Kidney tubule cell (primary cell): Measurements from ENCODE around the gene HMG20A.

ENCODE experiments used
- DNase-seq: peaks from one replicate; pipeline ENCODE4 v3.0.0-alpha.2; 2018; ENCODE audit warnings: low spot score

The HMG20A gene

GRCh38 chr15:77430213-77430612 is 9.5 kb downstream of the HMG20A start:
- no peak for DNase-seq

- DNase-seq, result no peak
Observed at GRCh38 chr15:77430652-77431051, 10.0 kb downstream of the HMG20A start.

- DNase-seq, result no peak
Observed at GRCh38 chr15:77436822-77437221, 16.1 kb downstream of the HMG20A start.

- DNase-seq, result no peak
Observed at GRCh38 chr15:77437264-77437663, 16.6 kb downstream of the HMG20A start.

GRCh38 chr15:77440378-77440999 is 19.8 kb downstream of the HMG20A start:
- peak; percentile 64 for DNase-seq

GRCh38 chr15:77446840-77447390 is 26.2 kb downstream of the HMG20A start:
- no peak for DNase-seq

- no peak for DNase-seq
Observed at GRCh38 chr15:77454265-77454664, 33.6 kb downstream of the HMG20A start.

GRCh38 chr15:77454951-77455350 is 34.3 kb downstream of the HMG20A start:
- no peak for DNase-seq

- peak; percentile 13 for DNase-seq
Observed at GRCh38 chr15:77455696-77456321, 35.1 kb downstream of the HMG20A start.

GRCh38 chr15:77456746-77457145 is 36.1 kb downstream of the HMG20A start:
- no peak for DNase-seq

- DNase-seq, result peak; percentile 68
Observed at GRCh38 chr15:77457191-77457904, 36.7 kb downstream of the HMG20A start.

- peak; percentile 46 for DNase-seq
Observed at GRCh38 chr15:77457905-77458265, 37.2 kb downstream of the HMG20A start.

- no peak for DNase-seq
Observed at GRCh38 chr15:77459031-77459430, 38.3 kb downstream of the HMG20A start.

GRCh38 chr15:77461486-77461885 is 40.8 kb downstream of the HMG20A start:
- DNase-seq, result peak; percentile 72

- peak; percentile 91 for DNase-seq
Observed at GRCh38 chr15:77464129-77464865, 43.6 kb downstream of the HMG20A start.

GRCh38 chr15:77466521-77466920 is 45.8 kb downstream of the HMG20A start:
- DNase-seq, result no peak

GRCh38 chr15:77468896-77469295 is 48.2 kb downstream of the HMG20A start:
- no peak for DNase-seq

GRCh38 chr15:77470235-77470634 is 49.5 kb downstream of the HMG20A start:
- no peak for DNase-seq

- DNase-seq, result no peak
Observed at GRCh38 chr15:77473328-77473727, 52.6 kb downstream of the HMG20A start.

- DNase-seq, result no peak
Observed at GRCh38 chr15:77474310-77474988, 53.8 kb downstream of the HMG20A start.

- DNase-seq, result no peak
Observed at GRCh38 chr15:77475001-77475400, 54.3 kb downstream of the HMG20A start.

GRCh38 chr15:77475898-77476297 is 55.2 kb downstream of the HMG20A start:
- DNase-seq, result no peak
